ENCODE data around the gene CAT.

DNA sequence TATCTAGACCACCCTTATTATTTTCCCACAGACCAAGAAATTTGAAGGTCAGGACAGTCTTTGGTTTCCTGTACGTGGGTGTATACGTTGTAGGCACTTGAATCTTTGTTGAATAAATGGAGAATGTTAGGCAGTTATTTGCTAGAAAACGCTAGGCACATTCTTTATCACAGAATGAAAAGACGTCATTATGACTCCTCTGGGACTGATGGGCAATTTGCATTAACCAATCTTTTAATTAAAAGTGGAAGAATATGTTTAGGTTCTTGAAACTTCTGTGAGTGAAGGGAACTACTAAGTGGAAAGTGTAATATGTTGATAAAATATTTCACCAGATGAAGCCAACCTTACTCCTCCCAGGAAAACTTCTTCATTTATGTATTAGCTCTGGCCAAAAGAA, 5.7 kb downstream of the CAT start:
- no peak for TF ChIP-seq POLR2A (IDR thresholded peaks at IDR 0.05; ENCODE audit: low read length)
- TF ChIP-seq GATA1 (IDR thresholded peaks at IDR 0.05; ENCODE audit: low read depth, low read length), result no peak

Measured in erythroblast (primary cell).